ENCODE measurements around the gene BAK1. TPM values are rescaled to one million over a fixed set of nuclear protein-coding genes. Genes with fewer than 3 reads are reported as not detected.
A peak's percentile ranks its signal among the peaks of the same experiment; 100 is the strongest.

Gene BAK1
- total RNA-seq, 1 donor: 13.8 TPM

GRCh38 chr6:33604941-33605854 is 25.1 kb upstream of the BAK1 start:
- Histone ChIP-seq H3K4me1 (ENCODE audit: insufficient read depth, low read length) (peaks cover 16% of the 10 kb centered on the region), H3K9me3 (ENCODE audit: low read depth, low read length) (no peaks in the 10 kb centered on the region), H2AFZ (ENCODE audit: low read length) (no peak overlapping the region), H3K27ac (ENCODE audit: low read depth, low read length) (no peak overlapping the region), H3K79me2 (ENCODE audit: insufficient read depth, low read length) (no peaks in the 10 kb centered on the region), H3K36me3 (ENCODE audit: insufficient read depth, low read length) (no peaks in the 10 kb centered on the region), H3K27me3 (ENCODE audit: insufficient read depth, low read length) (no peaks in the 10 kb centered on the region), H3K4me3 (ENCODE audit: insufficient read depth, low read length) (no peak overlapping the region), H4K20me1 (ENCODE audit: insufficient read depth, low read length) (no peaks in the 10 kb centered on the region), H3K4me2 (ENCODE audit: insufficient read depth, low read length) (no peak overlapping the region)
- TF ChIP-seq CTCF (IDR thresholded peaks at IDR 0.05; ENCODE audit: extremely low read depth, low read depth, low read length): no peak
- no peak for DNase-seq (ENCODE audit: insufficient read length, low spot score, missing footprints)

GRCh38 chr6:33602180-33602579 is 22.1 kb upstream of the BAK1 start:
- DNase-seq (ENCODE audit: insufficient read length, low spot score, missing footprints): no peak
- Histone ChIP-seq H3K4me3 (ENCODE audit: insufficient read depth, low read length) (no peak overlapping the region), H3K4me2 (ENCODE audit: insufficient read depth, low read length) (no peak overlapping the region), H3K27ac (ENCODE audit: low read depth, low read length) (no peak overlapping the region), H4K20me1 (ENCODE audit: insufficient read depth, low read length) (no peaks in the 10 kb centered on the region), H3K4me1 (ENCODE audit: insufficient read depth, low read length) (no peaks in the 10 kb centered on the region), H3K9me3 (ENCODE audit: low read depth, low read length) (no peaks in the 10 kb centered on the region), H3K27me3 (ENCODE audit: insufficient read depth, low read length) (no peaks in the 10 kb centered on the region), H3K36me3 (ENCODE audit: insufficient read depth, low read length) (no peaks in the 10 kb centered on the region), H3K79me2 (ENCODE audit: insufficient read depth, low read length) (no peaks in the 10 kb centered on the region), H2AFZ (ENCODE audit: low read length) (no peak overlapping the region)
- no peak for TF ChIP-seq CTCF (IDR thresholded peaks at IDR 0.05; ENCODE audit: extremely low read depth, low read depth, low read length)

GRCh38 chr6:33600761-33601160 is 20.7 kb upstream of the BAK1 start:
- Histone ChIP-seq H3K36me3 (ENCODE audit: insufficient read depth, low read length) (no peaks in the 10 kb centered on the region), H3K4me3 (ENCODE audit: insufficient read depth, low read length) (no peak overlapping the region), H4K20me1 (ENCODE audit: insufficient read depth, low read length) (no peaks in the 10 kb centered on the region), H3K27me3 (ENCODE audit: insufficient read depth, low read length) (no peaks in the 10 kb centered on the region), H3K9me3 (ENCODE audit: low read depth, low read length) (no peaks in the 10 kb centered on the region), H3K4me2 (ENCODE audit: insufficient read depth, low read length) (no peak overlapping the region), H3K27ac (ENCODE audit: low read depth, low read length) (no peak overlapping the region), H3K4me1 (ENCODE audit: insufficient read depth, low read length) (no peaks in the 10 kb centered on the region), H3K79me2 (ENCODE audit: insufficient read depth, low read length) (no peaks in the 10 kb centered on the region), H2AFZ (ENCODE audit: low read length) (no peak overlapping the region)
- DNase-seq (ENCODE audit: insufficient read length, low spot score, missing footprints): peak; percentile 55
- no peak for TF ChIP-seq CTCF (IDR thresholded peaks at IDR 0.05; ENCODE audit: extremely low read depth, low read depth, low read length)

- Histone ChIP-seq H3K79me2 (ENCODE audit: insufficient read depth, low read length) (no peaks in the 10 kb centered on the region), H3K4me1 (ENCODE audit: insufficient read depth, low read length) (no peaks in the 10 kb centered on the region), H4K20me1 (ENCODE audit: insufficient read depth, low read length) (no peaks in the 10 kb centered on the region), H3K36me3 (ENCODE audit: insufficient read depth, low read length) (no peaks in the 10 kb centered on the region), H2AFZ (ENCODE audit: low read length) (peak overlapping the region; percentile 41), H3K27me3 (ENCODE audit: insufficient read depth, low read length) (no peaks in the 10 kb centered on the region), H3K9me3 (ENCODE audit: low read depth, low read length) (no peaks in the 10 kb centered on the region), H3K27ac (ENCODE audit: low read depth, low read length) (no peak overlapping the region), H3K4me2 (ENCODE audit: insufficient read depth, low read length) (no peak overlapping the region), H3K4me3 (ENCODE audit: insufficient read depth, low read length) (no peak overlapping the region)
- TF ChIP-seq CTCF (IDR thresholded peaks at IDR 0.05; ENCODE audit: extremely low read depth, low read depth, low read length): no peak
- peak; percentile 57 for DNase-seq (ENCODE audit: insufficient read length, low spot score, missing footprints)
These were observed 19.4 kb upstream of the BAK1 start for GRCh38 chr6:33599413-33599938.

Data from osteoblast (primary cell).